Stomach (tissue), 4 donors: ENCODE results near the gene ADGRE3.

Experiments used
- EP300 ChIP-seq: sonication (generic); formaldehyde crosslinking; IDR thresholded peaks from one replicate; pipeline ENCODE4 v1.6.1; 2017; ENCODE audit warnings: antibody characterized with exemption
- POLR2A ChIP-seq, 4 donors: fragments of 450-650 bp; IDR thresholded peaks; one replicate each; pipeline ENCODE4 v1.6.1; 2016; ENCODE audit warnings: antibody characterized with exemption in 4 of 4, control low read depth in 2 of 4, mild to moderate bottlenecking in 1 of 4, moderate library complexity in 1 of 4
- TF ChIP-seq, protein P1 (sequence below), 7 experiments: fragments of 450-650 bp in 4 of 7; fragments of 200-600 bp in 3 of 7; sonication (generic) in 3 of 7; IDR thresholded peaks; one replicate each; pipeline ENCODE4 v1.5.1; 2016 to 2019; ENCODE audit warnings: antibody characterized with exemption in 7 of 7, control low read depth in 2 of 7, mild to moderate bottlenecking in 1 of 7

DNA sequence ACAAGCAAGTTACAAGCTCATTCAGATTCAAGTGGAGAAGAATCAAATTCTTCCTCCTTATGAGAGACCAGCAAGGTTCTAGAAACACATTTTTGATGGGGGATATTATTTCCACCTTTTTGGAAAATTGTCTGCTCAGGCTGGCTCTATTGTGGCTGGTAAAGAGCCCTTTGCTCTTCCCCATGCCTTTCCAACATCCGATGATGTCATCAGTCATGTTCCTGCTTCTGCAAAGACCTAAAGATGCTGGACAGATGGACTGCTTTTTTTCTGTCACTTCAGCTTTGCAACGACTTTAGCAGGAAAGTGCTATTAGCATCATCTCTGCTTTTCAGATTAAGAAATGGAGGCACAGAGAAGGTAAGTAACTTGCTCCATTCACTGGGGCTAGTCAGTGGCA lies 4.2 kb downstream of the ADGRE3 start:
- TF ChIP-seq, protein P1, sequence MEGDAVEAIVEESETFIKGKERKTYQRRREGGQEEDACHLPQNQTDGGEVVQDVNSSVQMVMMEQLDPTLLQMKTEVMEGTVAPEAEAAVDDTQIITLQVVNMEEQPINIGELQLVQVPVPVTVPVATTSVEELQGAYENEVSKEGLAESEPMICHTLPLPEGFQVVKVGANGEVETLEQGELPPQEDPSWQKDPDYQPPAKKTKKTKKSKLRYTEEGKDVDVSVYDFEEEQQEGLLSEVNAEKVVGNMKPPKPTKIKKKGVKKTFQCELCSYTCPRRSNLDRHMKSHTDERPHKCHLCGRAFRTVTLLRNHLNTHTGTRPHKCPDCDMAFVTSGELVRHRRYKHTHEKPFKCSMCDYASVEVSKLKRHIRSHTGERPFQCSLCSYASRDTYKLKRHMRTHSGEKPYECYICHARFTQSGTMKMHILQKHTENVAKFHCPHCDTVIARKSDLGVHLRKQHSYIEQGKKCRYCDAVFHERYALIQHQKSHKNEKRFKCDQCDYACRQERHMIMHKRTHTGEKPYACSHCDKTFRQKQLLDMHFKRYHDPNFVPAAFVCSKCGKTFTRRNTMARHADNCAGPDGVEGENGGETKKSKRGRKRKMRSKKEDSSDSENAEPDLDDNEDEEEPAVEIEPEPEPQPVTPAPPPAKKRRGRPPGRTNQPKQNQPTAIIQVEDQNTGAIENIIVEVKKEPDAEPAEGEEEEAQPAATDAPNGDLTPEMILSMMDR (IDR thresholded peaks at IDR 0.05): no peak
- no peak for TF ChIP-seq POLR2A (IDR thresholded peaks at IDR 0.05)
- no peak for TF ChIP-seq EP300
